ENCODE measurements around the gene PDE6D.

GRCh38 chr2:231699006-231699405 is 82.1 kb downstream of the PDE6D start:
- TF ChIP-seq CTCF (IDR thresholded peaks at IDR 0.05) (no peak), POLR2A (IDR thresholded peaks at IDR 0.05) (no peak)
